KMS-11 (cell line): ENCODE results near the gene CTSA.
"Not testable (repeated sequence)": the region's sequence is repeated elsewhere in the genome, so short reads cannot be mapped to it uniquely, and the experiment has no call there.

Experiments used
- H2AFZ ChIP-seq: fragments of 200-600 bp; sonication (generic); 2 replicates; pipeline ENCODE4 v1.6.1; 2016; ENCODE audit warnings: antibody characterized with exemption, mixed run types, low read depth
- H3K27ac ChIP-seq: fragments of 200-600 bp; sonication (generic); 2 replicates; pipeline ENCODE4 v1.6.1; 2016; ENCODE audit warnings: mild to moderate bottlenecking, mixed run types
- H3K27me3 ChIP-seq: fragments of 200-600 bp; sonication (generic); 2 replicates; pipeline ENCODE4 v1.6.1; 2017; ENCODE audit warnings: mild to moderate bottlenecking, low read depth, mixed run types, moderate library complexity; ENCODE audit not compliant: insufficient read depth
- H3K36me3 ChIP-seq: fragments of 200-600 bp; sonication (generic); 2 replicates; pipeline ENCODE4 v1.6.1; 2017; ENCODE audit warnings: mild to moderate bottlenecking, mixed run types; ENCODE audit not compliant: insufficient read depth
- H3K4me1 ChIP-seq: fragments of 200-600 bp; sonication (generic); 2 replicates; pipeline ENCODE4 v1.6.1; 2016; ENCODE audit warnings: mild to moderate bottlenecking, low read depth, mixed run types; ENCODE audit not compliant: poor library complexity, severe bottlenecking
- H3K4me2 ChIP-seq: fragments of 200-600 bp; sonication (generic); 2 replicates; pipeline ENCODE4 v1.7.0; 2016; ENCODE audit warnings: mild to moderate bottlenecking, mixed run types
- H3K4me3 ChIP-seq: fragments of 200-600 bp; sonication (generic); IDR thresholded peaks from 2 replicates; pipeline ENCODE4 v1.6.1; 2017; ENCODE audit warnings: low read depth, low read length, mixed read lengths; ENCODE audit not compliant: insufficient read depth
- H3K79me2 ChIP-seq: fragments of 200-600 bp; sonication (generic); 2 replicates; pipeline ENCODE4 v1.6.1; 2016; ENCODE audit warnings: low read depth, mixed run types; ENCODE audit not compliant: insufficient read depth
- H3K9ac ChIP-seq: fragments of 200-600 bp; sonication (generic); 2 replicates; pipeline ENCODE4 v1.6.1; 2016; ENCODE audit warnings: mild to moderate bottlenecking, mixed run types
- H4K20me1 ChIP-seq: fragments of 200-600 bp; sonication (generic); 2 replicates; pipeline ENCODE4 v1.6.1; 2016; ENCODE audit warnings: mild to moderate bottlenecking, mixed run types; ENCODE audit not compliant: insufficient read depth
- CTCF ChIP-seq: fragments of 200-600 bp; sonication (generic); conservative IDR thresholded peaks from 2 replicates; pipeline ENCODE4 v1.6.1; 2017; ENCODE audit warnings: low read depth, mild to moderate bottlenecking, antibody characterized with exemption, low read length, moderate library complexity, mixed read lengths

Gene CTSA

GRCh38 chr20:45924391-45925261 lies 33.5 kb downstream of the CTSA start:
- no peak for TF ChIP-seq CTCF
- H2AFZ ChIP-seq: peak overlapping the region; percentile 51
- H3K4me1 ChIP-seq: peaks cover 20% of the 10 kb centered on the region
- H3K79me2 ChIP-seq: no peaks in the 10 kb centered on the region
- no peaks in the 10 kb centered on the region for H3K36me3 ChIP-seq
- H3K9ac ChIP-seq: peak overlapping the region; percentile 2; the same call in 1 of the 2 replicates
- H3K4me2 ChIP-seq: peak overlapping the region; percentile 42
- peak overlapping the region; percentile 30; the same call in 1 of the 2 replicates for H3K27ac ChIP-seq
- no peak overlapping the region for H3K4me3 ChIP-seq
- H3K27me3 ChIP-seq: no peaks in the 10 kb centered on the region
- no peaks in the 10 kb centered on the region for H4K20me1 ChIP-seq

GRCh38 chr20:45925821-45926506 lies 34.8 kb downstream of the CTSA start:
- H3K27ac ChIP-seq: no peak overlapping the region
- no peak for TF ChIP-seq CTCF
- H3K27me3 ChIP-seq: no peaks in the 10 kb centered on the region
- H3K9ac ChIP-seq: no peak overlapping the region
- H3K36me3 ChIP-seq: no peaks in the 10 kb centered on the region
- peaks cover 20% of the 10 kb centered on the region for H3K4me1 ChIP-seq
- H3K79me2 ChIP-seq: no peaks in the 10 kb centered on the region
- H3K4me3 ChIP-seq: no peak overlapping the region
- no peaks in the 10 kb centered on the region for H4K20me1 ChIP-seq
- H3K4me2 ChIP-seq: no peak overlapping the region
- H2AFZ ChIP-seq: no peak overlapping the region

GRCh38 chr20:45926731-45927070 lies 35.6 kb downstream of the CTSA start:
- no peak overlapping the region for H3K27ac ChIP-seq
- no peaks in the 10 kb centered on the region for H3K27me3 ChIP-seq
- H3K4me3 ChIP-seq: no peak overlapping the region
- H2AFZ ChIP-seq: no peak overlapping the region
- H3K4me2 ChIP-seq: no peak overlapping the region
- no peaks in the 10 kb centered on the region for H3K36me3 ChIP-seq
- H3K79me2 ChIP-seq: no peaks in the 10 kb centered on the region
- H3K9ac ChIP-seq: no peak overlapping the region
- peaks cover 20% of the 10 kb centered on the region for H3K4me1 ChIP-seq
- TF ChIP-seq CTCF: no peak
- H4K20me1 ChIP-seq: no peaks in the 10 kb centered on the region

- Histone ChIP-seq H4K20me1 (no peaks in the 10 kb centered on the region), H3K4me1 (peaks cover 20% of the 10 kb centered on the region), H3K4me2 (no peak overlapping the region), H3K36me3 (no peaks in the 10 kb centered on the region), H3K79me2 (no peaks in the 10 kb centered on the region), H3K27ac (no peak overlapping the region), H3K27me3 (no peaks in the 10 kb centered on the region), H3K4me3 (no peak overlapping the region), H3K9ac (no peak overlapping the region), H2AFZ (no peak overlapping the region)
- no peak for TF ChIP-seq CTCF
These were observed 36.1 kb downstream of the CTSA start for GRCh38 chr20:45927071-45927878.

- not testable (repeated sequence) for H3K4me2 ChIP-seq, H3K4me3 ChIP-seq, H4K20me1 ChIP-seq, H3K9ac ChIP-seq, H3K36me3 ChIP-seq, H3K27ac ChIP-seq, H2AFZ ChIP-seq, H3K79me2 ChIP-seq, H3K27me3 ChIP-seq
- H3K4me1 ChIP-seq: peaks cover 13% of the 10 kb centered on the region
These were observed 40.5 kb downstream of the CTSA start for GRCh38 chr20:45931680-45932079.
